B cell (primary cell): ENCODE data around the gene TCIRG1. TPM values are rescaled to one million over a fixed set of nuclear protein-coding genes. Genes with fewer than 3 reads are reported as not detected.

Experiments
- ATAC-seq: fragments of 200-7000 bp; cut with Tn5 transposase; one replicate; pipeline ENCODE4 v1.10.0; 2021; ENCODE audit warnings: low read depth, mild to moderate bottlenecking, moderate number of reproducible peaks, moderate library complexity
- CTCF ChIA-PET: fragments of 350-600 bp; sonication (Branson Sonifier 250); formaldehyde crosslinking; loops from one replicate; lab custom pipeline; 2021; ENCODE audit warnings: antibody characterized with exemption, inconsistent platforms; lab: Charles Lee
- POLR2A ChIA-PET: fragments of 350-600 bp; sonication (Branson Sonifier 250); formaldehyde crosslinking; loops from one replicate; lab custom pipeline; 2021; ENCODE audit warnings: antibody characterized with exemption; lab: Charles Lee
- DNase-seq: peaks from one replicate; pipeline ENCODE4 v3.0.0; 2013
- H2AFZ ChIP-seq: 2 replicates; pipeline ENCODE4 v1.6.1; 2012; ENCODE audit warnings: mild to moderate bottlenecking, low read depth, low read length; ENCODE audit not compliant: insufficient read depth, poor library complexity, severe bottlenecking
- H3K27ac ChIP-seq, 2 donors: 1 replicate in 1 of 2; 2 replicates in 1 of 2; pipeline ENCODE4 v1.5.1; 2012 to 2013; ENCODE audit warnings: low read length in 2 of 2, mild to moderate bottlenecking in 2 of 2, moderate library complexity in 1 of 2
- H3K27me3 ChIP-seq, 4 experiments: fragments of 200-600 bp in 1 of 4; sonication (generic) in 1 of 4; replicated peaks in 1 of 4; 1 replicate in 2 of 4; 2 replicates in 2 of 4; pipeline versions ENCODE4 v1.6.1 to v1.7.0; 2013 to 2016; ENCODE audit warnings: low read length in 3 of 4, mild to moderate bottlenecking in 2 of 4, mixed read lengths in 1 of 4, moderate library complexity in 1 of 4; ENCODE audit not compliant: insufficient read depth in 4 of 4, control insufficient read depth in 3 of 4; ENCODE audit errors: control extremely low read depth in 1 of 4
- H3K36me3 ChIP-seq, 2 experiments: replicated peaks in 1 of 2; 1 replicate in 1 of 2; 2 replicates in 1 of 2; pipeline versions ENCODE4 v1.6.1 to v1.7.1; 2013; ENCODE audit warnings: low read length in 1 of 2; ENCODE audit not compliant: insufficient read depth in 2 of 2, control insufficient read depth in 1 of 2; ENCODE audit errors: control extremely low read depth in 1 of 2, extremely low read depth in 1 of 2
- H3K4me1 ChIP-seq, 2 donors: fragments of 200-600 bp in 1 of 2; sonication (generic) in 1 of 2; 1 replicate in 1 of 2; 2 replicates in 1 of 2; pipeline versions ENCODE4 v1.5.1 to v1.6.1; 2013 to 2017; ENCODE audit warnings: low read length in 2 of 2; ENCODE audit not compliant: control insufficient read depth in 2 of 2, insufficient read depth in 2 of 2
- H3K4me2 ChIP-seq: replicated peaks from 2 replicates; pipeline ENCODE3; 2012; ENCODE audit warnings: mild to moderate bottlenecking, low read depth, low read length; ENCODE audit not compliant: poor library complexity, severe bottlenecking
- H3K4me3 ChIP-seq, 5 experiments: fragments of 200-600 bp in 1 of 5; sonication (generic) in 1 of 5; 1 replicate in 3 of 5; 2 replicates in 2 of 5; pipeline versions ENCODE4 v1.5.1 to v1.7.0; 2011 to 2016; ENCODE audit warnings: low read length in 4 of 5, mild to moderate bottlenecking in 4 of 5, low read depth in 2 of 5, control low read depth in 1 of 5, moderate library complexity in 1 of 5; ENCODE audit not compliant: insufficient read depth in 1 of 5; ENCODE audit errors: control extremely low read depth in 1 of 5, extremely low read depth in 1 of 5
- H3K79me2 ChIP-seq: fragments of 200-600 bp; sonication (generic); one replicate; pipeline ENCODE4 v1.6.0; 2016; ENCODE audit warnings: low read length; ENCODE audit not compliant: control insufficient read depth, insufficient read depth
- H3K9ac ChIP-seq: fragments of 200-600 bp; sonication (generic); 2 replicates; pipeline ENCODE4 v1.6.1; 2017; ENCODE audit warnings: mild to moderate bottlenecking, low read length, moderate library complexity
- H3K9me3 ChIP-seq, 3 donors: one replicate each; pipeline versions ENCODE4 v1.6.1 to v1.7.1; 2013; ENCODE audit warnings: low read length in 2 of 3; ENCODE audit not compliant: control insufficient read depth in 2 of 3, insufficient read depth in 1 of 3; ENCODE audit errors: control extremely low read depth in 1 of 3
- H4K20me1 ChIP-seq: 2 replicates; pipeline ENCODE4 v1.6.0; 2012; ENCODE audit warnings: mild to moderate bottlenecking, low read length; ENCODE audit not compliant: insufficient read depth, control insufficient read depth, poor library complexity, severe bottlenecking
- H3K27ac Mint-ChIP-seq: one replicate; pipeline ENCODE4 v1.8.0; 2021; ENCODE audit warnings: mixed read lengths
- H3K27me3 Mint-ChIP-seq: one replicate; pipeline ENCODE4 v1.8.0; 2021; ENCODE audit warnings: mixed read lengths
- H3K4me1 Mint-ChIP-seq: one replicate; pipeline ENCODE4 v1.8.0; 2021; ENCODE audit warnings: mixed read lengths
- H3K4me3 Mint-ChIP-seq: one replicate; pipeline ENCODE4 v1.8.0; 2021; ENCODE audit warnings: mixed read lengths
- H3K9me3 Mint-ChIP-seq: one replicate; pipeline ENCODE4 v1.8.0; 2022; ENCODE audit warnings: mixed read lengths; ENCODE audit not compliant: insufficient read depth
- CTCF ChIP-seq: fragments of 200-600 bp; IDR thresholded peaks from one replicate; pipeline ENCODE4 v1.8.0; 2022; ENCODE audit warnings: antibody characterized with exemption, mild to moderate bottlenecking
- EZH2 ChIP-seq: IDR thresholded peaks from 2 replicates; pipeline ENCODE4 v1.6.1; 2012; ENCODE audit warnings: borderline replicate concordance, low read depth, mild to moderate bottlenecking, moderate library complexity, low read length; ENCODE audit not compliant: insufficient read depth, poor library complexity, severe bottlenecking
- WGBS: methylation state at CpG from one replicate; pipeline ENCODE4 v1.1.5; 2013; ENCODE audit warnings: missing lambda C conversion rate; ENCODE audit not compliant: insufficient coverage; 5-methylcytosine and 5-hydroxymethylcytosine counted together
- intact Hi-C: fragments of 100-400 bp; cut with micrococcal nuclease; formaldehyde crosslinking; loops from one replicate; pipeline ENCODE4 v1.10.0; 2022
- polyA plus RNA-seq: library from polyadenylated mRNA; depleted of rRNA; stranded (reverse); fragments of >200 nt; gene quantifications from 2 replicates; pipeline ENCODE4 v1.2.3, GENCODE V29; 2012
- total RNA-seq, 2 donors: library from RNA; stranded (reverse); fragments of 120-200 nt in 1 of 2; gene quantifications; 1 replicate in 1 of 2; 2 replicates in 1 of 2; pipeline versions ENCODE4 v1.2.3 to v1.2.4, GENCODE V29; 2013 to 2022

The TCIRG1 gene
- total and polyA plus RNA-seq, 2 donors (not counting 1 experiment from before 2014, with no cell fraction given): 305 to 725 TPM

- Histone ChIP-seq H3K27ac (no peak overlapping the region), H3K4me1 (peaks cover 21 to 22% of the 10 kb centered on the region in 2 donors), H4K20me1 (no peaks in the 10 kb centered on the region), H3K4me3 (no peak overlapping the region), H3K4me2 (no peak overlapping the region), H2AFZ (no peak overlapping the region), H3K27me3 (no peaks in the 10 kb centered on the region), H3K36me3 (no peaks in the 10 kb centered on the region), H3K9ac (no peak overlapping the region), H3K9me3 (no peaks in the 10 kb centered on the region), H3K79me2 (peaks cover 9% of the 10 kb centered on the region)
- Mint-ChIP-seq H3K4me3 (no peak overlapping the region), H3K27me3 (no peaks in the 10 kb centered on the region), H3K4me1 (peaks cover 21% of the 10 kb centered on the region), H3K27ac (no peak overlapping the region), H3K9me3 (no peaks in the 10 kb centered on the region)
- ATAC-seq: no peak
- 66% methylated on average over 15 of the region's 16 CpGs for WGBS
- TF ChIP-seq EZH2 (no peak), CTCF (no peak)
- ChIA-PET CTCF (interaction anchor here (1.1 kb wide), 1 partner anchor 194 kb away, joined by 3 read pairs; no protein-coding TSS in a partner anchor), POLR2A (no interaction called here)
- intact Hi-C loops: no loop called here
- no peak for DNase-seq
Measured at GRCh38 chr11:68014157-68014946, 24.5 kb upstream of the TCIRG1 start.

GRCh38 chr11:68014947-68015447 is 23.8 kb upstream of the TCIRG1 start:
- no peak overlapping the region for H3K4me3 Mint-ChIP-seq
- Histone ChIP-seq H3K36me3 (no peaks in the 10 kb centered on the region), H3K27me3 (no peaks in the 10 kb centered on the region), H3K27ac (no peak overlapping the region), H3K4me1 (peaks cover 15 to 16% of the 10 kb centered on the region in 2 donors), H4K20me1 (no peaks in the 10 kb centered on the region), H3K9me3 (no peaks in the 10 kb centered on the region), H3K79me2 (peaks cover 9% of the 10 kb centered on the region), H3K4me2 (no peak overlapping the region), H3K4me3 (no peak overlapping the region), H2AFZ (no peak overlapping the region), H3K9ac (no peak overlapping the region)
- H3K27ac Mint-ChIP-seq: no peak overlapping the region
- 87% methylated on average over 19 of the region's 19 CpGs for WGBS
- intact Hi-C loops: no loop called here
- no peaks in the 10 kb centered on the region for H3K9me3 Mint-ChIP-seq
- TF ChIP-seq EZH2: no peak
- no peak for TF ChIP-seq CTCF
- H3K27me3 Mint-ChIP-seq: no peaks in the 10 kb centered on the region
- ATAC-seq: no peak
- no peak for DNase-seq
- ChIA-PET POLR2A (no interaction called here), CTCF (interaction anchor here (1.1 kb wide), 1 partner anchor 193 kb away, joined by 3 read pairs; no protein-coding TSS in a partner anchor)
- peaks cover 15% of the 10 kb centered on the region for H3K4me1 Mint-ChIP-seq
